SK-N-SH (cell line): ENCODE measurements around the gene LRRC3B.
A peak's percentile ranks its signal among the peaks of the same experiment; 100 is the strongest.

ENCODE experiments used
- EP300 ChIP-seq, 2 experiments: IDR thresholded peaks; 2 replicates each; pipeline versions ENCODE4 v1.4.0 to v1.6.1; 2012; ENCODE audit warnings: borderline replicate concordance in 1 of 2, low read depth in 1 of 2, low read length in 1 of 2
- EZH2phosphoT487 ChIP-seq: fragments of 200-600 bp; sonication (generic); IDR thresholded peaks from 2 replicates; pipeline ENCODE4 v1.6.1; 2017; ENCODE audit warnings: low read depth, mixed run types, mild to moderate bottlenecking, antibody characterized with exemption, moderate library complexity, borderline replicate concordance
- GABPA ChIP-seq: IDR thresholded peaks from 2 replicates; pipeline ENCODE4 v1.4.0; 2012; ENCODE audit warnings: low read depth, mild to moderate bottlenecking
- TCF12 ChIP-seq: IDR thresholded peaks from 2 replicates; pipeline ENCODE4 v1.4.0; 2012
- ZBTB33 ChIP-seq: IDR thresholded peaks from 2 replicates; pipeline ENCODE4 v1.4.0; 2012; ENCODE audit warnings: low read depth, borderline replicate concordance
- TF ChIP-seq, protein P1 (sequence below): fragments of 200-600 bp; sonication (generic); IDR thresholded peaks from 2 replicates; pipeline ENCODE4 v1.6.1; 2017; ENCODE audit warnings: antibody characterized with exemption, mild to moderate bottlenecking, moderate library complexity

DNA sequence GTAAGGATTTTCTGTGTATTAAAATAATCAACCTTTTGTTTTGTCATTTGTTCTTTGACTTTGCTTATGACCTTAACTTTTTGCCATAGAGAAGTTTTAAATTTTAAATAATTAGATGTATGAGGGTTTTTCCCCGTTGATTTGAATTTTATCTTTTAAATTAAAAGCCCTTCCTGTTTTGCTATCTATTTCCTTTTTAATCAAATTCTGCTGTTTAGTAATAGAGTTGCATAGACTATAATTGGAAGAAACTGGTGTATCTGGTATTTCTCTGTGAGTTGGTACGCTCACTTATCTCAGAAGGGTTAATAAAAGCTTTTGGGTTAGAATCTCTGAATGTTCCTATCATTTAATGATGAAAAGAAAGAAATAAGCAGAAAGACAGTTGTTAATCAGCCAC is 82.2 kb downstream of the LRRC3B start:
- TF ChIP-seq EZH2phosphoT487 (no peak), GABPA (no peak), TCF12 (no peak), EP300 (IDR thresholded peaks at IDR 0.05; ENCODE audit: borderline replicate concordance in 1 of 2, low read depth in 1 of 2, low read length in 1 of 2) (peak in 1 of 2 experiments; percentile 37; a peak in 2 of 4 replicates), ZBTB33 (no peak)
- TF ChIP-seq, protein P1, sequence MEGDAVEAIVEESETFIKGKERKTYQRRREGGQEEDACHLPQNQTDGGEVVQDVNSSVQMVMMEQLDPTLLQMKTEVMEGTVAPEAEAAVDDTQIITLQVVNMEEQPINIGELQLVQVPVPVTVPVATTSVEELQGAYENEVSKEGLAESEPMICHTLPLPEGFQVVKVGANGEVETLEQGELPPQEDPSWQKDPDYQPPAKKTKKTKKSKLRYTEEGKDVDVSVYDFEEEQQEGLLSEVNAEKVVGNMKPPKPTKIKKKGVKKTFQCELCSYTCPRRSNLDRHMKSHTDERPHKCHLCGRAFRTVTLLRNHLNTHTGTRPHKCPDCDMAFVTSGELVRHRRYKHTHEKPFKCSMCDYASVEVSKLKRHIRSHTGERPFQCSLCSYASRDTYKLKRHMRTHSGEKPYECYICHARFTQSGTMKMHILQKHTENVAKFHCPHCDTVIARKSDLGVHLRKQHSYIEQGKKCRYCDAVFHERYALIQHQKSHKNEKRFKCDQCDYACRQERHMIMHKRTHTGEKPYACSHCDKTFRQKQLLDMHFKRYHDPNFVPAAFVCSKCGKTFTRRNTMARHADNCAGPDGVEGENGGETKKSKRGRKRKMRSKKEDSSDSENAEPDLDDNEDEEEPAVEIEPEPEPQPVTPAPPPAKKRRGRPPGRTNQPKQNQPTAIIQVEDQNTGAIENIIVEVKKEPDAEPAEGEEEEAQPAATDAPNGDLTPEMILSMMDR, result no peak
